ENCODE measurements around the gene STXBP3.
"Not testable (repeated sequence)": the region's sequence is repeated elsewhere in the genome, so short reads cannot be mapped to it uniquely, and the experiment has no call there.

STXBP3 gene

GRCh38 chr1:108746382-108747170 is at the start of gene STXBP3:
STXBP3 (plus strand) TSS chr1:108746674; CDS start chr1:108746738, 64 bp downstream.
- H3K4me3 ChIP-seq (ENCODE audit: low read length), result peak within 1 kb of the TSS; percentile 80
- no peaks in the 10 kb centered on the region for H3K9me3 ChIP-seq (ENCODE audit: insufficient read depth, low read depth, low read length)
- peak within 1 kb of the TSS; percentile 76 for H3K27ac ChIP-seq (ENCODE audit: low read length)
- peaks cover 3% of the 10 kb centered on the region; the same call in 1 of the 2 replicates for H3K4me1 ChIP-seq (ENCODE audit: insufficient read depth, low read length)
- peak within 1 kb of the TSS; percentile 77 for H3K9ac ChIP-seq (ENCODE audit: low read depth, low read length)
- H3K27me3 ChIP-seq (ENCODE audit: insufficient read depth, low read length), result peaks cover 9% of the 10 kb centered on the region
- 0 out of 2 replicates have a peak, but pooled peaks cover 7% of the 10 kb centered on the region for H3K36me3 ChIP-seq (ENCODE audit: insufficient read depth, low read depth, low read length)

DNA sequence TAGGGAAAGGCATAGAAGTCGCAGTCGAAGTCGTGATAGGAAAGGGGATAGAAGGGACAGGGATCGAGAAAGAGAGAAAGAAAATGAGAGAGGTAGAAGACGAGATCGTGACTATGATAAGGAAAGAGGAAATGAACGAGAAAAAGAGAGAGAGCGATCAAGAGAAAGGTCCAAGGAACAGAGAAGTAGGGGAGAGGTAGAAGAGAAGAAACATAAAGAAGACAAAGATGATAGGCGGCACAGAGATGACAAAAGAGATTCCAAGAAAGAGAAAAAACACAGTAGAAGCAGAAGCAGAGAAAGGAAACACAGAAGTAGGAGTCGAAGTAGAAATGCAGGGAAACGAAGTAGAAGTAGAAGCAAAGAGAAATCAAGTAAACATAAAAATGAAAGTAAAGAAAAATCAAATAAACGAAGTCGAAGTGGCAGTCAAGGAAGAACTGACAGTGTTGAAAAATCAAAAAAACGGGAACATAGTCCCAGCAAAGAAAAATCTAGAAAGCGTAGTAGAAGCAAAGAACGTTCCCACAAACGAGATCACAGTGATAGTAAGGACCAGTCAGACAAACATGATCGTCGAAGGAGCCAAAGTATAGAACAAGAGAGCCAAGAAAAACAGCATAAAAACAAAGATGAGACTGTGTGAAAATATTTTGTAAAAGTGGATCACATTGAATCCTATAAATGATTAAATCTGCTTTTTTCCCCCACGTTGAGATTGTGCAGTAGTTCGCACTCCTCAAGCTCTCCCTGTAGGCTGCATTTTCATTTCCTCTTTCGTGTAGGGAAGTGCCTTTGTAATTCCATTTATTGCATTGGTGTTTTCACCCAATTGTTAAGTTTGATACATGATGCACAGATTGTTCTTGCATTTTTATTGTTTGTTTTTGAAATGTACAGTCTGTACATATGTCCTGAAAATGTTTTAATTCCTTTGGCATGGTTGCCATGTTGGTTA is 46.8 kb upstream of the STXBP3 start:
- no peak overlapping the region for H3K4me3 ChIP-seq (ENCODE audit: low read length)
- peaks cover 3% of the 10 kb centered on the region; the same call in 1 of the 2 replicates for H3K4me1 ChIP-seq (ENCODE audit: insufficient read depth, low read length)
- no peak overlapping the region for H3K9ac ChIP-seq (ENCODE audit: low read depth, low read length)
- H3K27me3 ChIP-seq (ENCODE audit: insufficient read depth, low read length), result no peaks in the 10 kb centered on the region
- H3K9me3 ChIP-seq (ENCODE audit: insufficient read depth, low read depth, low read length), result no peaks in the 10 kb centered on the region
- no peak overlapping the region for H3K27ac ChIP-seq (ENCODE audit: low read length)
- H3K36me3 ChIP-seq (ENCODE audit: insufficient read depth, low read depth, low read length), result peaks cover 74% of the 10 kb centered on the region

DNA sequence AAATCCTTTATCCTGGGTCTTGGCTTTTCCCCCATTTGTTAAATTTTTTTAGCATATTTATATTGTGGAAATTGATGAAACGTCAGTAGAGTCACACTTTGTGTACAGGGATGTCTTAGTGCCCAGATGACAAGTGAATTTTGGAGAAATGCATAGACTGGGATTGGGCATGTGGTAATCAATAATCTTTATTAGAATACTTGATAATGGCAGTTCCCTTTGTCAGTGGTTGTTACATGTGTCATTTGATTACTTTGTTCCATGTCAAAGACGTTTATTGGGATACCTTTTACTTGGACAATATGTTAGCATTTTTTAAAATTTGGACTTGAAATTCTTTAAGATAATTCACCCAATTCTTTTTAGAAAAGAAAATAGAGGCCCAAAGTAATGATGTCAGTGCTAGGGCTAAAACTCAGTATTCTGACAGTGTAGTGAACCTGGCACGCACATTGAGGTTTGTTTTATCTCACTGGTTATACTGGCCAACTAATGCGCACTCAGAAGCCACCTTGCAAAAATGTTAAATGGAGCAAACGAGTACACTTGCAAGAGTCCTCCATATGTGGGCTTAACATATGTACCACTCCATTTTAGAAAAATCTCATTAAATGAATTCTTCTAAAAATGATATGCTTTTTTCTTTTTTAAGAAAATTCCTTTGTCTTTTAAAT is 45.2 kb upstream of the STXBP3 start:
- H3K36me3 ChIP-seq (ENCODE audit: insufficient read depth, low read depth, low read length), result peaks cover 59% of the 10 kb centered on the region
- no peak overlapping the region for H3K9ac ChIP-seq (ENCODE audit: low read depth, low read length)
- H3K4me1 ChIP-seq (ENCODE audit: insufficient read depth, low read length), result no peaks in the 10 kb centered on the region

GRCh38 chr1:108702109-108702508 is 44.4 kb upstream of the STXBP3 start:
- not testable (repeated sequence) for H3K9ac ChIP-seq (ENCODE audit: low read depth, low read length); H3K27ac ChIP-seq (ENCODE audit: low read length); H3K4me3 ChIP-seq (ENCODE audit: low read length); H3K9me3 ChIP-seq (ENCODE audit: insufficient read depth, low read depth, low read length); H3K4me1 ChIP-seq (ENCODE audit: insufficient read depth, low read length); H3K27me3 ChIP-seq (ENCODE audit: insufficient read depth, low read length)
- peaks cover 51% of the 10 kb centered on the region for H3K36me3 ChIP-seq (ENCODE audit: insufficient read depth, low read depth, low read length)

More for the DNA sequence above, 45.2 kb upstream of the STXBP3 start:
- H3K4me3 ChIP-seq (ENCODE audit: low read length), result no peak overlapping the region
- no peaks in the 10 kb centered on the region for H3K27me3 ChIP-seq (ENCODE audit: insufficient read depth, low read length)
- no peak overlapping the region for H3K27ac ChIP-seq (ENCODE audit: low read length)
- H3K9me3 ChIP-seq (ENCODE audit: insufficient read depth, low read depth, low read length), result no peaks in the 10 kb centered on the region

DNA sequence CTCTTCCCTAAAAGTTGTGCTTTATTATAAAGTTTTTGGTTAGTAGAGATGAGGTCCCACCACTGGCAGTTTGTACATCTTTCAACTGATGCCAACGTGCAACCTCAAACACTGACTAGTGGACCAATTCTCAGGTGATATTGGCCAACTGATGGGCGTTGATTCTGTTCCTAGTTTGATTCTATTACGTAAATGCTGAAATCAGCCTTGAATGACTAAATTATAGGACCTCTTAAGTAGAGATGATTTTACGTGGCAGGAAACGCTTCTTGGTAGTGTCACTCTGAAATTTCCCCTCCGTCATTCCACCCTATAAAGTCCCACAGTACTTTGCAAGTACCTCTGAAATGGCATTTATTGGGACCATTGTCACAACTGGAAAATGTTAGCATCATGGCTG is 42.5 kb upstream of the STXBP3 start:
- Histone ChIP-seq H3K27ac (ENCODE audit: low read length) (no peak overlapping the region), H3K4me1 (ENCODE audit: insufficient read depth, low read length) (no peaks in the 10 kb centered on the region), H3K9me3 (ENCODE audit: insufficient read depth, low read depth, low read length) (no peaks in the 10 kb centered on the region), H3K4me3 (ENCODE audit: low read length) (no peak overlapping the region), H3K9ac (ENCODE audit: low read depth, low read length) (no peak overlapping the region), H3K27me3 (ENCODE audit: insufficient read depth, low read length) (no peaks in the 10 kb centered on the region), H3K36me3 (ENCODE audit: insufficient read depth, low read depth, low read length) (peaks cover 33% of the 10 kb centered on the region)

GRCh38 chr1:108704496-108704895 is 42.0 kb upstream of the STXBP3 start:
- H3K9ac ChIP-seq (ENCODE audit: low read depth, low read length), result no peak overlapping the region
- H3K27ac ChIP-seq (ENCODE audit: low read length), result no peak overlapping the region
- no peaks in the 10 kb centered on the region for H3K9me3 ChIP-seq (ENCODE audit: insufficient read depth, low read depth, low read length)
- H3K36me3 ChIP-seq (ENCODE audit: insufficient read depth, low read depth, low read length), result peaks cover 27% of the 10 kb centered on the region
- no peaks in the 10 kb centered on the region for H3K4me1 ChIP-seq (ENCODE audit: insufficient read depth, low read length)
- H3K4me3 ChIP-seq (ENCODE audit: low read length), result no peak overlapping the region
- no peaks in the 10 kb centered on the region for H3K27me3 ChIP-seq (ENCODE audit: insufficient read depth, low read length)

GRCh38 chr1:108706643-108707042 is 39.8 kb upstream of the STXBP3 start:
- Histone ChIP-seq H3K9ac (ENCODE audit: low read depth, low read length) (no peak overlapping the region), H3K27me3 (ENCODE audit: insufficient read depth, low read length) (no peaks in the 10 kb centered on the region), H3K27ac (ENCODE audit: low read length) (no peak overlapping the region), H3K4me3 (ENCODE audit: low read length) (no peak overlapping the region), H3K4me1 (ENCODE audit: insufficient read depth, low read length) (no peaks in the 10 kb centered on the region), H3K9me3 (ENCODE audit: insufficient read depth, low read depth, low read length) (no peaks in the 10 kb centered on the region), H3K36me3 (ENCODE audit: insufficient read depth, low read depth, low read length) (peaks cover 6% of the 10 kb centered on the region)

DNA sequence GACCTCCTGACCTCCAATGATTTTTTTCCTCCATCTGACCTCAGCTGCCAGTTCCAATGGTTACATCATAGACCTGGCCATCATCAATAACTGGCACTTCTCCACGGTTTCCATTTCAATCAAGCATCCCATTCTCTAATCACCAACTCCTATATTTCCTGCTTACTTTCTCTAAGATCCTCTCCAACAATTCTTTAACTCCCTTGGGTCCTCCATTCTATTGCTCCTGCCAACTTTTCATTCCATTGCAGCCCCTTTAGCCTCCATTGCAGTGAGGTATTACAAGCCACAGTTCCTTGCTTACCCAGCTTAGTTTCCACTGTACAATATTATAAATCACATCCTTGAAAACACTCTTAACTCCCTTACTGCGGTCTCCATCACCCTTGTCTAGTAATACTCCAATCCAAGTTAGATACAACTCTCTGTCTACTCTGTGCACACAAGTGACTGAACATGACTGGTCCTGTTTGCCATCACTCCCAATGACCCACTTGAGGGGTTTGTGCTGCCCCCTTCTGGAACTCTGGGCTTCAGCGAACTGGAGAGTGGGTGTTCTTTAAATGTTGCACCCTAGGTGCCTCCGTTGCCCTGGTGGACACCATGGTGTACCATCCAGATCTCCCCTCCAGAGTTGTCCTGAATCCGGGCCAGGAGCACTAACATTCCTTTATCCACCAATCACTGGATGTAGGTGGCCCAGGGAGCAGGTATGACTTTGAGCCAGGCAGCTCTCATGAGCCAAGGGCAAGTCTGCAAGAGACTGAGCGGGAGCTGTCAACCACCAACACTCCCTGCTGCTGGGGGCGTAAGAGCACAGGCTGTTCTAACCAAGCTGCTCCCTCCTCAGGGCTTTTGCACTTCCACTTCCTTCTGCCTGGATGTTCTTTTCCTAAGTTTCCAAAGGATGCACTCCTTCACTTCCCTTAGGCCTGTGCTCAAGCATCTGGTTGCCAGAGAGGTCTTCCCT is 37.5 kb upstream of the STXBP3 start:
- H3K27me3 ChIP-seq (ENCODE audit: insufficient read depth, low read length), result no peaks in the 10 kb centered on the region
- H3K4me1 ChIP-seq (ENCODE audit: insufficient read depth, low read length), result no peaks in the 10 kb centered on the region; the same call in 1 of the 2 replicates
- H3K4me3 ChIP-seq (ENCODE audit: low read length), result no peak overlapping the region
- H3K36me3 ChIP-seq (ENCODE audit: insufficient read depth, low read depth, low read length), result no peaks in the 10 kb centered on the region
- H3K9me3 ChIP-seq (ENCODE audit: insufficient read depth, low read depth, low read length), result no peaks in the 10 kb centered on the region
- H3K27ac ChIP-seq (ENCODE audit: low read length), result no peak overlapping the region
- no peak overlapping the region for H3K9ac ChIP-seq (ENCODE audit: low read depth, low read length)

DNA sequence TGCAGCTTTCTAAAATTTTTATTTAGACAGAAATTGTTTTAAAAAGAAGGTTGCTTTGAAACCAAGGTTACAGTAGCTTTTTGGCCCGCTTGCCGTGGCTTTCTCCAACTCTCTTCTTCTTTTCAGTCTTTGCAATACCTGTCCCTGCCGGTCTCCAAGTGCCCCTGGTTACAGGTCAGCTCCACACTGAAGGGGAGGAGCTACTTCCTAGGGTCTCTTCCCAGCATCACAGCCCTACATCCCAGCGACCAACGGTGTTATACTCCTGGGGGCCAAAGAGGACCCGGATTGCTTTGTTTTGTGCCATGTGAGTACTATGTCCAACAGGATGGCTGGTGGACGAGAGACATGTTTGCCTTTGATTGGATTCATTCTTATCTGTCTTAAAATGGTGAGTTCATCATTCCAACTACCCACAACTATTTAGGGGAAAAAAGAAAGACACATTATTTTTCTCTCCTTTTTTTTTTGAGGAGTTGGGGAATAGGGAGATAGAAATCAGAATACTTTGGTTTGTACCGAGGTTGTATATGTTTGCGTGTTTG is 33.8 kb upstream of the STXBP3 start, which contains the start of gene FNDC7:
TSS of gene FNDC7 (plus strand) at position 303 of the 545 bp plus-strand sequence. CDS start at position 329, 26 bp downstream.
- Histone ChIP-seq H3K27me3 (ENCODE audit: insufficient read depth, low read length) (no peaks in the 10 kb centered on the region), H3K9ac (ENCODE audit: low read depth, low read length) (no peak within 1 kb of the TSS), H3K9me3 (ENCODE audit: insufficient read depth, low read depth, low read length) (no peaks in the 10 kb centered on the region), H3K4me1 (ENCODE audit: insufficient read depth, low read length) (peaks cover 3% of the 10 kb centered on the region; the same call in 1 of the 2 replicates), H3K27ac (ENCODE audit: low read length) (no peak within 1 kb of the TSS), H3K4me3 (ENCODE audit: low read length) (peak within 1 kb of the TSS; percentile 28; the same call in 1 of the 2 replicates), H3K36me3 (ENCODE audit: insufficient read depth, low read depth, low read length) (no peaks in the 10 kb centered on the region)

DNA sequence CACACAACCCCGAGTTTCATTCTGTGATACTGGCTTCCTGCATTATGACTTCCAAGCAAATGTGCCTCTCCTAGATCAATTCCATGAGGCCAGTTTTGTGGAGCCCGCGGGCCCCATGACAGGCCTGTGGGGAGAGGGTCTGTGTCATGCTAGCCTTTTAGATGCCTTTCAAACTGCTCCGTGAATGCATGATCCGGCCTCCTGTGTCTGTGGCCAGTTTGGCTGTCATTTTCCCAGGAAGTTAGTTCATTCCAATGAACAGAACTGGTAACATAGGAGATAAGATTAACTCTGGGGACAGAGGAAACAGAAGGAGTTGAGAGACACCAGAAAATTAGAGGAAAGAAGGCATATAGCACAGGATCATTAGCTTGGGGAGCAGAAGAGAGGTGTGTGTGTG is 30.5 kb upstream of the STXBP3 start:
- H3K4me3 ChIP-seq (ENCODE audit: low read length), result no peak overlapping the region
- peaks cover 26% of the 10 kb centered on the region for H3K4me1 ChIP-seq (ENCODE audit: insufficient read depth, low read length)
- H3K27ac ChIP-seq (ENCODE audit: low read length), result no peak overlapping the region
- no peaks in the 10 kb centered on the region for H3K9me3 ChIP-seq (ENCODE audit: insufficient read depth, low read depth, low read length)
- H3K36me3 ChIP-seq (ENCODE audit: insufficient read depth, low read depth, low read length), result no peaks in the 10 kb centered on the region
- H3K27me3 ChIP-seq (ENCODE audit: insufficient read depth, low read length), result no peaks in the 10 kb centered on the region
- no peak overlapping the region for H3K9ac ChIP-seq (ENCODE audit: low read depth, low read length)

Measured in iPS-20b (cell line).